DND-41 (cell line): ENCODE data around the gene NFE2.

Experiments used
- CTCF ChIP-seq: IDR thresholded peaks from 2 replicates; pipeline ENCODE4 v1.5.1; 2012; ENCODE audit warnings: borderline replicate concordance, low read length, moderate library complexity, mild to moderate bottlenecking; ENCODE audit not compliant: poor library complexity, severe bottlenecking; ENCODE audit errors: extremely low read depth
- EZH2 ChIP-seq: IDR thresholded peaks from 3 replicates; pipeline ENCODE4 v1.6.1; 2012; ENCODE audit warnings: borderline replicate concordance, low read depth, mild to moderate bottlenecking, moderate library complexity, low read length, inconsistent platforms; ENCODE audit not compliant: severe bottlenecking

- TF ChIP-seq EZH2 (no peak), CTCF (no peak)
These were observed 54.7 kb downstream of the NFE2 start for GRCh38 chr12:54246011-54246641.
